Measurements from ENCODE around the gene DUOX1. TPM values are rescaled to one million over a fixed set of nuclear protein-coding genes. Genes with fewer than 3 reads are reported as not detected.

Gene DUOX1
- total and polyA plus RNA-seq, 4 donors = 0.02 to 0.94 (median 0.08) TPM; not detected in 1

- peak; percentile 62 for DNase-seq (ENCODE audit: low spot score)
- TF ChIP-seq RAD21 (IDR thresholded peaks at IDR 0.05) (peak; percentile 90 to 95), CTCF (IDR thresholded peaks at IDR 0.05; ENCODE audit: low read depth, low read length, missing input control) (peak; percentile 84), FOXA2 (IDR thresholded peaks at IDR 0.05) (no peak)
- no peaks in the 10 kb centered on the region for H3K36me3 ChIP-seq (ENCODE audit: control insufficient read depth in 4 of 4, insufficient read depth in 3 of 4, low read depth in 1 of 4, low read length in 3 of 4)
- no peaks in the 10 kb centered on the region for H3K9me3 ChIP-seq (ENCODE audit: control insufficient read depth in 4 of 4, low read length in 3 of 4)
- no peak overlapping the region for H3K27ac ChIP-seq (ENCODE audit: low read depth in 1 of 2, low read length in 2 of 2)
- peaks cover 3 to 27% (median 9%) of the 10 kb centered on the region in 4 donors for H3K4me1 ChIP-seq (ENCODE audit: control insufficient read depth in 4 of 4, insufficient read depth in 4 of 4, low read length in 3 of 4)
- H3K4me3 ChIP-seq (ENCODE audit: low read depth in 1 of 3, low read length in 3 of 3) = no peak overlapping the region
- no peaks in the 10 kb centered on the region for H3K27me3 ChIP-seq (ENCODE audit: control insufficient read depth in 4 of 4, insufficient read depth in 4 of 4, low read length in 3 of 4)
- 2% methylated on average over 2 of the region's 2 CpGs for WGBS
- H3K9ac ChIP-seq (ENCODE audit: low read depth in 1 of 2, low read length in 2 of 2) = no peak overlapping the region
These were observed 75.4 kb downstream of the DUOX1 start for GRCh38 chr15:45205192-45205591.

GRCh38 chr15:45212493-45212892, 82.7 kb downstream of the DUOX1 start:
- Histone ChIP-seq H3K27ac (ENCODE audit: low read depth in 1 of 2, low read length in 2 of 2) (no peak overlapping the region), H3K36me3 (ENCODE audit: control insufficient read depth in 4 of 4, insufficient read depth in 3 of 4, low read depth in 1 of 4, low read length in 3 of 4) (no peaks in the 10 kb centered on the region), H3K4me3 (ENCODE audit: low read depth in 1 of 3, low read length in 3 of 3) (no peak overlapping the region), H3K9ac (ENCODE audit: low read depth in 1 of 2, low read length in 2 of 2) (no peak overlapping the region), H3K4me1 (ENCODE audit: control insufficient read depth in 4 of 4, insufficient read depth in 4 of 4, low read length in 3 of 4) (peaks cover 0 to under 1% (median 0%) of the 10 kb centered on the region in 4 donors), H3K27me3 (ENCODE audit: control insufficient read depth in 4 of 4, insufficient read depth in 4 of 4, low read length in 3 of 4) (no peaks in the 10 kb centered on the region), H3K9me3 (ENCODE audit: control insufficient read depth in 4 of 4, low read length in 3 of 4) (peaks cover 0 to 2% (median 0%) of the 10 kb centered on the region in 4 donors)
- DNase-seq (ENCODE audit: low spot score) = no peak
- WGBS = 87% methylated on average over 1 of the region's 1 CpG
- no peak for TF ChIP-seq ZBTB33 (IDR thresholded peaks at IDR 0.05)
- TF ChIP-seq HNF4A (conservative IDR thresholded peaks at IDR 0.05) = no peak
- TF ChIP-seq SP1 (IDR thresholded peaks at IDR 0.05) = no peak
- no peak for TF ChIP-seq JUND (IDR thresholded peaks at IDR 0.05)

Other genes with a start within 250 kb of the DUOX1 start
- gene TERB2, start 173.3 kb upstream of the DUOX1 start, total RNA-seq = not detected
- gene TERB2, start 173.3 kb upstream of the DUOX1 start, polyA plus RNA-seq = under 1 TPM in 1 of 2 donors, not detected in 1; 0.08 TPM
- 100 to 1,000 TPM in 1 of 2 donors, 10 to 100 TPM in 1; 75.5 to 165 TPM for gene SORD, start 106.8 kb upstream of the DUOX1 start, total RNA-seq
- gene SORD, start 106.8 kb upstream of the DUOX1 start, polyA plus RNA-seq = 100 to 1,000 TPM; 168 to 169 TPM
- under 1 TPM in 1 of 2 donors, not detected in 1; 0.08 TPM for gene DUOX2, start 15.8 kb upstream of the DUOX1 start, total RNA-seq
- gene DUOX2, start 15.8 kb upstream of the DUOX1 start, polyA plus RNA-seq = under 1 TPM in 1 of 2 donors, not detected in 1; 0.06 TPM
- not detected for gene DUOXA2, start 15.7 kb upstream of the DUOX1 start, total RNA-seq
- gene DUOXA2, start 15.7 kb upstream of the DUOX1 start, polyA plus RNA-seq = under 1 TPM in 1 of 2 donors, not detected in 1; 0.07 TPM
- gene DUOXA1, start 115 bp upstream of the DUOX1 start, total RNA-seq = not detected
- under 1 TPM in 1 of 2 donors, not detected in 1; 0.02 TPM for gene DUOXA1, start 115 bp upstream of the DUOX1 start, polyA plus RNA-seq
- 10 to 100 TPM in 1 of 2 donors, 1 to 10 TPM in 1; 5.0 to 15.2 TPM for gene SHF, start 58.0 kb downstream of the DUOX1 start, total RNA-seq
- 10 to 100 TPM in 1 of 2 donors, 1 to 10 TPM in 1; 4.7 to 15.7 TPM for gene SHF, start 58.0 kb downstream of the DUOX1 start, polyA plus RNA-seq
- under 1 TPM; under 0.01 to 0.19 TPM for gene SLC28A2, start 122.2 kb downstream of the DUOX1 start, total RNA-seq
- gene SLC28A2, start 122.2 kb downstream of the DUOX1 start, polyA plus RNA-seq = under 1 TPM in 1 of 2 donors, not detected in 1; 0.02 TPM
- 1,000 to 10,000 TPM in 1 of 2 donors, 100 to 1,000 TPM in 1; 720 to 1,079 TPM for gene GATM, start 248.6 kb downstream of the DUOX1 start, total RNA-seq
- gene GATM, start 248.6 kb downstream of the DUOX1 start, polyA plus RNA-seq = 100 to 1,000 TPM; 401 to 627 TPM